Measurements from ENCODE around the gene SULT2B1. TPM values are rescaled to one million over a fixed set of nuclear protein-coding genes. Genes with fewer than 3 reads are reported as not detected.
"Not testable (repeated sequence)": the region's sequence is repeated elsewhere in the genome, so short reads cannot be mapped to it uniquely, and the experiment has no call there.

SULT2B1 gene
- total RNA-seq, 2 donors from 2014 or later, result 1.0 TPM; not detected in 1

DNA sequence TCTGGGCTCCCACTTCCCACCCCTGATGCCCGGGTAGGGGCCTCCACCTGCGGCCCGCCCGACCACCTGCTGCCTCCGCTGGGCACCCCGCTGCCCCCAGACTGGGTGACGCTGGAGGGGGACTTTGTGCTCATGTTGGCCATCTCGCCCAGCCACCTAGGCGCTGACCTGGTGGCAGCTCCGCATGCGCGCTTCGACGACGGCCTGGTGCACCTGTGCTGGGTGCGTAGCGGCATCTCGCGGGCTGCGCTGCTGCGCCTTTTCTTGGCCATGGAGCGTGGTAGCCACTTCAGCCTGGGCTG lies 77.3 kb downstream of the SULT2B1 start:
- Histone ChIP-seq H3K4me1 (peaks cover 32% of the 10 kb centered on the region), H3K9me3 (no peaks in the 10 kb centered on the region), H3K27ac (no peak overlapping the region), H3K36me3 (replicated peaks in 1 of 2; ENCODE audit: insufficient read depth in 1 of 2, low read depth in 2 of 2) (no peaks in the 10 kb centered on the region), H3K4me3 (no peak overlapping the region), H3K27me3 (no peaks in the 10 kb centered on the region)
- WGBS, 2 donors, result 89 to 93% methylated on average over 12 to 14 of the region's 22 CpGs
- no peak for TF ChIP-seq POLR2A (IDR thresholded peaks at IDR 0.05)
- TF ChIP-seq, protein P1, sequence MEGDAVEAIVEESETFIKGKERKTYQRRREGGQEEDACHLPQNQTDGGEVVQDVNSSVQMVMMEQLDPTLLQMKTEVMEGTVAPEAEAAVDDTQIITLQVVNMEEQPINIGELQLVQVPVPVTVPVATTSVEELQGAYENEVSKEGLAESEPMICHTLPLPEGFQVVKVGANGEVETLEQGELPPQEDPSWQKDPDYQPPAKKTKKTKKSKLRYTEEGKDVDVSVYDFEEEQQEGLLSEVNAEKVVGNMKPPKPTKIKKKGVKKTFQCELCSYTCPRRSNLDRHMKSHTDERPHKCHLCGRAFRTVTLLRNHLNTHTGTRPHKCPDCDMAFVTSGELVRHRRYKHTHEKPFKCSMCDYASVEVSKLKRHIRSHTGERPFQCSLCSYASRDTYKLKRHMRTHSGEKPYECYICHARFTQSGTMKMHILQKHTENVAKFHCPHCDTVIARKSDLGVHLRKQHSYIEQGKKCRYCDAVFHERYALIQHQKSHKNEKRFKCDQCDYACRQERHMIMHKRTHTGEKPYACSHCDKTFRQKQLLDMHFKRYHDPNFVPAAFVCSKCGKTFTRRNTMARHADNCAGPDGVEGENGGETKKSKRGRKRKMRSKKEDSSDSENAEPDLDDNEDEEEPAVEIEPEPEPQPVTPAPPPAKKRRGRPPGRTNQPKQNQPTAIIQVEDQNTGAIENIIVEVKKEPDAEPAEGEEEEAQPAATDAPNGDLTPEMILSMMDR (IDR thresholded peaks at IDR 0.05), result no peak
- no peak for ATAC-seq
- DNase-seq, result no peak
- intact Hi-C loops (cut with DNase I), result no loop called here

DNA sequence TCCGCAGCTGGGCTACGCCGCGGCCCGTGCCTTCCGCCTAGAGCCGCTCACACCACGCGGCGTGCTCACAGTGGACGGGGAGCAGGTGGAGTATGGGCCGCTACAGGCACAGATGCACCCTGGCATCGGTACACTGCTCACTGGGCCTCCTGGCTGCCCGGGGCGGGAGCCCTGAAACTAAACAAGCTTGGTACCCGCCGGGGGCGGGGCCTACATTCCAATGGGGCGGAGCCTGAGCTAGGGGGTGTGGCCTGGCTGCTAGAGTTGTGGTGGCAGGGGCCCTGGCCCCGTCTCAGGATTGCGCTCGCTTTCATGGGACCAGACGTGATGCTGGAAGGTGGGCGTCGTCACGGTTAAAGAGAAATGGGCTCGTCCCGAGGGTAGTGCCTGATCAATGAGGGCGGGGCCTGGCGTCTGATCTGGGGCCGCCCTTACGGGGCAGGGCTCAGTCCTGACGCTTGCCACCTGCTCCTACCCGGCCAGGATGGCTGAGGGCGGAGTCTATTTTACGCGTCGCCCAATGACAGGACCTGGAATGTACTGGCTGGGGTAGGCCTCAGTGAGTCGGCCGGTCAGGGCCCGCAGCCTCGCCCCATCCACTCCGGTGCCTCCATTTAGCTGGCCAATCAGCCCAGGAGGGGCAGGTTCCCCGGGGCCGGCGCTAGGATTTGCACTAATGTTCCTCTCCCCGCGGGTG lies 77.8 kb downstream of the SULT2B1 start:
- DNase-seq (no peak), ATAC-seq (no peak)

DNA sequence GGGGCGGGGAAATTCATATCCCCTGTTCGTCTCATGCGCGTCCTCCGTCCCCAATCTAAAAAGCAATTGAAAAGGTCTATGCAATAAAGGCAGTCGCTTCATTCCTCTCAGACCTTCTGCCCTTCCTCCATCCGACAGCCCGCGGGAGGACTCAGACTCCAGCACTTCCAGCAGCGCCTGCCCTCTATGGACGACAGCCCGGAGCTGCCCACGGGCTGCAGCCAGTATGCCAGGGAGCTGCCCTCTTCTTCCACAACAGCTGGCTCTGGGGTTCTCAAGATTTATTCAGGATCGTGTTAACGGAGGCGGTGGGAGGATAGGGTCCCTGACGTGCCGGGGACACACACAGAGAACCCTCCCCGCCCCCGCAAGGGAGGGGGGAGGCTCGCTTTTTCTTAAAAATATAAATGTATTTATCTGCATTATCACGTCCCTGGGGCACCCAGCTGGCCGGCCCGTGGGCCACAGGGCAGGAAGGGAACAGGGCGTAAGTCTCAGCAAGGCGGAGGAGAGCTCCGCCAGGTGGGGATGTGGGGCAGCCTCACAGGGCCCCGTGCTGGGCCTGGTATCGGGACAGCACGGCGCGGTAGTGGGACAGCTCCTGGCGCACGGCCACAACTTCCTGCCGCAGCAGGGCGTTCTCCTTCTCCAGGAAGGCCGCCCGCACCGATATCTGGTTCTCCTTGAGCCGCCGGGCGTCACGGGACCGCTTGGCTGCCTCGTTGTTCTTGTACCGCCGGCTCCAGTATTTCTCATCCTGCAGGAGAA lies 78.5 kb downstream of the SULT2B1 start:
- peaks cover 33% of the 10 kb centered on the region for H3K4me1 ChIP-seq
- DNase-seq (peak in 3 of 4 donors; percentile 62 to 76 (median 65)), ATAC-seq (no peak)
- no peaks in the 10 kb centered on the region for H3K36me3 ChIP-seq (replicated peaks in 1 of 2; ENCODE audit: insufficient read depth in 1 of 2, low read depth in 2 of 2)
- intact Hi-C loops (cut with DNase I), result no loop called here
- H3K4me3 ChIP-seq, result no peak overlapping the region
- H3K9me3 ChIP-seq, result no peaks in the 10 kb centered on the region
- TF ChIP-seq, protein P1 (IDR thresholded peaks at IDR 0.05), result no peak
- no peak for TF ChIP-seq POLR2A (IDR thresholded peaks at IDR 0.05)
- no peaks in the 10 kb centered on the region for H3K27me3 ChIP-seq
- H3K27ac ChIP-seq, result peak overlapping the region in 3 of 4 donors; percentile 16 to 64 (median 22)
- 59 to 89% methylated on average over 40 to 44 of the region's 47 CpGs for WGBS, 2 donors

More for the DNA sequence above, 77.8 kb downstream of the SULT2B1 start:
- peaks cover 32% of the 10 kb centered on the region for H3K4me1 ChIP-seq
- H3K9me3 ChIP-seq, result no peaks in the 10 kb centered on the region
- TF ChIP-seq, protein P1 (IDR thresholded peaks at IDR 0.05), result no peak
- peak in 1 of 3 donors; percentile 8 for TF ChIP-seq POLR2A (IDR thresholded peaks at IDR 0.05)
- intact Hi-C loops (cut with DNase I), result no loop called here
- H3K4me3 ChIP-seq, result no peak overlapping the region
- H3K27me3 ChIP-seq, result no peaks in the 10 kb centered on the region
- no peaks in the 10 kb centered on the region for H3K36me3 ChIP-seq (replicated peaks in 1 of 2; ENCODE audit: insufficient read depth in 1 of 2, low read depth in 2 of 2)
- WGBS, 2 donors, result 62 to 80% methylated on average over 34 to 37 of the region's 48 CpGs
- H3K27ac ChIP-seq, result peak overlapping the region in 2 of 4 donors; percentile 21 to 64

DNA sequence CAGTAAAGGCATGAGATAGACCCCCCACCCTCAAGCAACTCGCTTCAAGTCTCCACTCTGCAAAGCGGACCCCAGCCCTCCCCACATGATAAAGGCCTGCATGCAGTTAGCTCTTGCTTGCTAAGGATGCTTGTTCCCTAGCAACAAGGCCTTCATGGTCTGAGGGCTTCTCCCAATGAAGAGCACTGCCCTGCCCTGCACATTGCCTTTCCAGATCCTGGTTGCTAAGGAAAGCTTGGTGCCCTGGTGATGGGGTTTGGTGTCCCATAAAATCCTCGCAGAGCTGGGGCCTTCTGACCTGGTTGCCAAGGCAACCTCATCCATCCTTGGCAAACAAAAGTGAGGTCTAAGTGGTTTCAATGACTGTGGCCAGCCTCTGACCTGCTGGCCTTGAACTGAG lies 79.3 kb downstream of the SULT2B1 start:
- Histone ChIP-seq H3K27ac (peak overlapping the region in 2 of 4 donors; percentile 22 to 64), H3K4me3 (no peak overlapping the region), H3K36me3 (replicated peaks in 1 of 2; ENCODE audit: insufficient read depth in 1 of 2, low read depth in 2 of 2) (no peaks in the 10 kb centered on the region), H3K27me3 (no peaks in the 10 kb centered on the region), H3K9me3 (no peaks in the 10 kb centered on the region), H3K4me1 (peaks cover 33% of the 10 kb centered on the region)
- ATAC-seq (no peak), DNase-seq (no peak)
- 78% methylated on average over 3 of the region's 3 CpGs; no CpG with 5 or more reads in 1 of the 2 donors for WGBS, 2 donors
- TF ChIP-seq, protein P1 (IDR thresholded peaks at IDR 0.05), result no peak
- TF ChIP-seq POLR2A (IDR thresholded peaks at IDR 0.05), result no peak
- intact Hi-C loops (cut with DNase I), result no loop called here

DNA sequence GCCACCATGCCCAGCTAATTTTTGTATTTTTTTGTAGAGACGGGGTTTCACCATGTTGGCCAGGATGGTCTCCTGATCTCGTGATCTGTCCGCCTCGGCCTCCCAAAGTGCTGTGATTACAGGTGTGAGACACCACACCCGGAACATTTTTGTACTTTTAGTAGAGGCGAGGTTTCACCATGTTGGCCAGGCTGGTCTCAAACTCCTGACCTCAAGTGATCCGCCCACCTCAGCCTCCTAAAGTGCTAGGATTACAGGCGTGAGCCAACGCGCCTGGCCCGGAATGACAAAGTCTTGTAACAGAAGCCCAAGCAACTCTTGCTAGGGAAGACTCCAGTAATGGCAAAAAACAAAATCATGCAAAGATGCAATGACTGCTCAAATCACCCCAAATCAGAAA lies 80.3 kb downstream of the SULT2B1 start:
- H3K4me3 ChIP-seq; ATAC-seq; intact Hi-C loops (cut with DNase I); DNase-seq; H3K9me3 ChIP-seq; H3K27me3 ChIP-seq; H3K36me3 ChIP-seq (replicated peaks in 1 of 2; ENCODE audit: insufficient read depth in 1 of 2, low read depth in 2 of 2): not testable (repeated sequence)
- H3K4me1 ChIP-seq, result peaks cover 33% of the 10 kb centered on the region
- H3K27ac ChIP-seq, result peak overlapping the region in 2 of 4 donors; percentile 95 to 98
- 87 to 97% methylated on average over 11 of the region's 11 CpGs for WGBS, 2 donors

Measured in body of pancreas (tissue), 4 donors.